ENCODE results near the gene ZNF281. TPM values are rescaled to one million over a fixed set of nuclear protein-coding genes. Genes with fewer than 3 reads are reported as not detected.
"Not testable (repeated sequence)": the region's sequence is repeated elsewhere in the genome, so short reads cannot be mapped to it uniquely, and the experiment has no call there.

ZNF281 gene
- total RNA-seq, 6 experiments from 2014 or later, result 37.2 to 50.7 (median 43.9) TPM

DNA sequence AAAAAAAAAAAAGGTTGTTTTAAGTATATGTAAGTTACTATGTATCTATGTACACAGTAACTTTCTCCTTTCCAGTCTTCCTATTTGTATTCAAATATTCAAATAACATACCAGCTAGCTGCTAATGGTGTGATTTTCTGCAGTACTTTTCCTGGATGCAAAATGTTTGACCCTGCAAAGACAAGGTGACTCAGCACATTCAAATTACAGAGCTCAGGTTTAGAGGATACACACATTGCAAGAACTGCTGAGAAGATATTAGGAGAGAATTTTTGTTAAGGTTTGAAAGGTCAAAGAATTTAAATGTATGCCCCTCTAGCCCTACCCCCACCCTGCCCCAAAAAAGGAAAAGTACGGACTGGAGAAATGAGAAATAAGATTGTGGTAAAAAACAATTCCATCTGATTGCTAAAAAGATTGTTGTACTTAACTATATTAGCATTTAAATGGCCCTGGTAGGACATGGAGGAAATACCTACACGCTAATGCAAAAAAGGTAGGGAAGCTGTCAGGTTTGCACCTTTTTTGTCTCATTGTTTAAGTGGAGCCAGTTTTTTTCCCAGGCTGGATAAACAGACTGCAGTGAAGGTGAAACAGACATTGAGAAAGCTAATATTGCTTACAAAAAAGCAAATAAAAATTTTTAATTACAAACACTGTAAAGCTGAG, 45.6 kb downstream of the ZNF281 start:
- H3K36me3 Mint-ChIP-seq (ENCODE audit: low read depth), result peaks cover 15% of the 10 kb centered on the region
- TF ChIP-seq, protein P1, sequence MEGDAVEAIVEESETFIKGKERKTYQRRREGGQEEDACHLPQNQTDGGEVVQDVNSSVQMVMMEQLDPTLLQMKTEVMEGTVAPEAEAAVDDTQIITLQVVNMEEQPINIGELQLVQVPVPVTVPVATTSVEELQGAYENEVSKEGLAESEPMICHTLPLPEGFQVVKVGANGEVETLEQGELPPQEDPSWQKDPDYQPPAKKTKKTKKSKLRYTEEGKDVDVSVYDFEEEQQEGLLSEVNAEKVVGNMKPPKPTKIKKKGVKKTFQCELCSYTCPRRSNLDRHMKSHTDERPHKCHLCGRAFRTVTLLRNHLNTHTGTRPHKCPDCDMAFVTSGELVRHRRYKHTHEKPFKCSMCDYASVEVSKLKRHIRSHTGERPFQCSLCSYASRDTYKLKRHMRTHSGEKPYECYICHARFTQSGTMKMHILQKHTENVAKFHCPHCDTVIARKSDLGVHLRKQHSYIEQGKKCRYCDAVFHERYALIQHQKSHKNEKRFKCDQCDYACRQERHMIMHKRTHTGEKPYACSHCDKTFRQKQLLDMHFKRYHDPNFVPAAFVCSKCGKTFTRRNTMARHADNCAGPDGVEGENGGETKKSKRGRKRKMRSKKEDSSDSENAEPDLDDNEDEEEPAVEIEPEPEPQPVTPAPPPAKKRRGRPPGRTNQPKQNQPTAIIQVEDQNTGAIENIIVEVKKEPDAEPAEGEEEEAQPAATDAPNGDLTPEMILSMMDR (IDR thresholded peaks at IDR 0.05), result no peak
- peaks cover under 1% of the 10 kb centered on the region; the same call in 1 of the 2 replicates for H3K27me3 Mint-ChIP-seq (ENCODE audit: insufficient read depth)
- peak overlapping the region; percentile 84 for H3K27ac Mint-ChIP-seq
- no peaks in the 10 kb centered on the region for H3K9me3 Mint-ChIP-seq
- no peak for DNase-seq
- peak overlapping the region; percentile 36 for H3K4me3 Mint-ChIP-seq
- no peaks in the 10 kb centered on the region for H3K4me1 Mint-ChIP-seq (ENCODE audit: low read depth)

- DNase-seq, result no peak
- H3K4me1 Mint-ChIP-seq (ENCODE audit: low read depth), result no peaks in the 10 kb centered on the region
Observed at GRCh38 chr1:200363264-200363933, 46.4 kb downstream of the ZNF281 start.

DNA sequence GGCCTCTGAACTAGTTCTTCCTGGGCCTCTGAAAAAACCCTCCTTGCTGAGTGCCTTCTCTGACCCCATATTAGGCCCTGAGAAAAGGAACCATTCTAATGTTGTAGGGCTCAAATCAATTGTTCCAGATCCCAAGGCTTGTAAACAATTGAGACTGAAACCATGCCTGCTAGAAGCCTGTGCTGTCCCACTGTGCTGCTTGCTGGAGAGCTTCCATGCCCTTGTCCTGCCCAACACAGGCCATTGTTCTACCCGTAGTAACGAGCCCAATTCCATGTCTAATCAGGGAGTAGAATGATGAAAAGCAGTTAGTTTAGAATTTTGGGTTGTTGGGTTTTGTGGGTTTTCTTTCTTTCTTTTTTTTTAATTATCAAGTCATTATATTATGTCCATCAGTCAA, 47.4 kb downstream of the ZNF281 start:
- no peak overlapping the region for H3K4me3 Mint-ChIP-seq
- H3K9me3 Mint-ChIP-seq, result no peaks in the 10 kb centered on the region
- no peaks in the 10 kb centered on the region for H3K4me1 Mint-ChIP-seq (ENCODE audit: low read depth)
- no peak overlapping the region; the same call in 1 of the 2 replicates for H3K27ac Mint-ChIP-seq
- no peak for DNase-seq
- no peaks in the 10 kb centered on the region; the same call in 1 of the 2 replicates for H3K27me3 Mint-ChIP-seq (ENCODE audit: insufficient read depth)
- H3K36me3 Mint-ChIP-seq (ENCODE audit: low read depth), result peaks cover 15% of the 10 kb centered on the region
- TF ChIP-seq, protein P1 (IDR thresholded peaks at IDR 0.05), result no peak

More at GRCh38 chr1:200363264-200363933, 46.4 kb downstream of the ZNF281 start:
- TF ChIP-seq, protein P1 (IDR thresholded peaks at IDR 0.05), result no peak
- H3K4me3 Mint-ChIP-seq, result no peak overlapping the region
- H3K36me3 Mint-ChIP-seq (ENCODE audit: low read depth), result peaks cover 15% of the 10 kb centered on the region
- no peaks in the 10 kb centered on the region; the same call in 1 of the 2 replicates for H3K27me3 Mint-ChIP-seq (ENCODE audit: insufficient read depth)
- H3K9me3 Mint-ChIP-seq, result no peaks in the 10 kb centered on the region
- peak overlapping the region; percentile 70 for H3K27ac Mint-ChIP-seq

DNA sequence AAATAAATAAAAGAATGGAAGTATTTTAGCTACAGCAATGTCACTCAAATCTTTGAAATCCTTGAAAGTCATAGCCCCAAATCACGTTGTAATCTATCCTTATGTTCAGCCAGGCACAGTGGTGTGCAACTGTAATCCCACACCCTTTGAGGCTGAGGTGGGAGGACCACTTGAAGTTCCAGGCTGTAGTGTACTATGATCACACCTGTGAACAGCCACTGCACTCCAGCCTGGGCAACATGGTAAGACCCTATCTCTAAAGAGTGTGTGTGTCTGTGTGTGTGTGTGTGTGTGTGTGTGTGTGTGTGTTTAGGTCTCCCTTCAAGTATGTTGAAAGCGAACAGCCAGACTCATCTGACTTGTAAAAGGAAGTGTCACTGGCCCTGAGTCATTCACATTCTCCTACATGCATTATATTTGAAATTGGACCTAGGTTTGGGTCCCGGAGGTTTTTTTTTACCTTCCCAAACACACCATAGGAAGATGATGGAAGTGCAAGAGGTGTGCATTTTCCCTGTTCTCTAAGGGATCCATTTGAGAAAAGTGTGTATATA, 50.1 kb downstream of the ZNF281 start:
- TF ChIP-seq, protein P1 (IDR thresholded peaks at IDR 0.05), result no peak
- Mint-ChIP-seq H3K27ac (no peak overlapping the region; the same call in 1 of the 2 replicates), H3K9me3 (no peaks in the 10 kb centered on the region), H3K4me1 (ENCODE audit: low read depth) (peaks cover 10% of the 10 kb centered on the region), H3K4me3 (no peak overlapping the region), H3K36me3 (ENCODE audit: low read depth) (peaks cover 8% of the 10 kb centered on the region), H3K27me3 (ENCODE audit: insufficient read depth) (no peaks in the 10 kb centered on the region; the same call in 1 of the 2 replicates)
- peak; percentile 62 for DNase-seq

GRCh38 chr1:200357925-200358324, 51.9 kb downstream of the ZNF281 start:
- not testable (repeated sequence) for H3K27ac Mint-ChIP-seq; H3K36me3 Mint-ChIP-seq (ENCODE audit: low read depth); DNase-seq; H3K27me3 Mint-ChIP-seq (ENCODE audit: insufficient read depth); H3K4me3 Mint-ChIP-seq; H3K9me3 Mint-ChIP-seq
- H3K4me1 Mint-ChIP-seq (ENCODE audit: low read depth), result peaks cover 28% of the 10 kb centered on the region

DNA sequence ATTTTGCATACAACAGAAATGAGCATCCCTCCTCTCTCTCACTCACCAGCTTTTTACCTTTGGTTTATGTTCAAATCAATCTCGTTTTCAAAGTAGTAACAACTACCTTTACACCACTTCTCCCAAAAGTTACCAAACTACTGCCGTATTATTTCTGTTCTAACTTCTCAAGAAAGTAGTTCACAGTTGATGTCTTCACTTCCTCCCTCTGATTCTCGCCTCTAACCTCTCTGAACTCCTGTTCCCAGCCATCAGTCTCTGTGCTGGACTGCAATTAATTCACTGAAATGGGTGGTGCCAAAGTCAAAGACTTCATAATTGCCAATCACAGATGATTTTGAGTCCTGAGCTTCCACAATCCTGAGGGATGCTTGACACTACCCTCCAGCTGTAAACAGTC, 54.0 kb downstream of the ZNF281 start:
- Mint-ChIP-seq H3K36me3 (ENCODE audit: low read depth) (peaks cover 8% of the 10 kb centered on the region), H3K9me3 (no peaks in the 10 kb centered on the region), H3K27ac (no peak overlapping the region), H3K27me3 (ENCODE audit: insufficient read depth) (peaks cover 2% of the 10 kb centered on the region; the same call in 1 of the 2 replicates), H3K4me3 (no peak overlapping the region), H3K4me1 (ENCODE audit: low read depth) (peaks cover 47% of the 10 kb centered on the region)
- DNase-seq, result no peak
- TF ChIP-seq, protein P1 (IDR thresholded peaks at IDR 0.05), result no peak
